Ishikawa (cell line): ENCODE results near the gene LAMA1.

Source experiments
- CEBPB ChIP-seq: IDR thresholded peaks from 2 replicates; pipeline ENCODE4 v1.6.1; 2012
- CREB1 ChIP-seq: IDR thresholded peaks from 2 replicates; pipeline ENCODE4 v1.6.1; 2012; ENCODE audit warnings: low read depth
- EP300 ChIP-seq: IDR thresholded peaks from 2 replicates; pipeline ENCODE4 v1.6.1; 2012; ENCODE audit warnings: borderline replicate concordance
- FOXM1 ChIP-seq: IDR thresholded peaks from 2 replicates; pipeline ENCODE4 v1.6.1; 2012; ENCODE audit warnings: low read depth, borderline replicate concordance
- NFIC ChIP-seq: IDR thresholded peaks from 2 replicates; pipeline ENCODE4 v1.6.1; 2012
- RAD21 ChIP-seq: IDR thresholded peaks from 2 replicates; pipeline ENCODE4 v1.6.1; 2012; ENCODE audit warnings: low read depth
- TAF1 ChIP-seq: IDR thresholded peaks from 2 replicates; pipeline ENCODE4 v1.6.1; 2012; ENCODE audit warnings: low read depth, mild to moderate bottlenecking
- USF1 ChIP-seq: IDR thresholded peaks from 2 replicates; pipeline ENCODE4 v1.6.1; 2012
- ZBTB7A ChIP-seq: IDR thresholded peaks from 2 replicates; pipeline ENCODE4 v1.6.1; 2012; ENCODE audit warnings: low read depth
- TF ChIP-seq, protein P1 (sequence below): IDR thresholded peaks from 2 replicates; pipeline ENCODE4 v1.6.1; 2012

- no peak for TF ChIP-seq TAF1
- no peak for TF ChIP-seq RAD21
- no peak for TF ChIP-seq CEBPB
- TF ChIP-seq, protein P1, sequence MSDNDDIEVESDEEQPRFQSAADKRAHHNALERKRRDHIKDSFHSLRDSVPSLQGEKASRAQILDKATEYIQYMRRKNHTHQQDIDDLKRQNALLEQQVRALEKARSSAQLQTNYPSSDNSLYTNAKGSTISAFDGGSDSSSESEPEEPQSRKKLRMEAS: no peak
- TF ChIP-seq EP300: no peak
- no peak for TF ChIP-seq NFIC
- TF ChIP-seq FOXM1: no peak
- TF ChIP-seq USF1: no peak
- TF ChIP-seq ZBTB7A: no peak
- no peak for TF ChIP-seq CREB1
These were observed 157.5 kb downstream of the LAMA1 start for GRCh38 chr18:6960124-6960523.
